ENCODE data around the gene APBA2. TPM values are rescaled to one million over a fixed set of nuclear protein-coding genes. Genes with fewer than 3 reads are reported as not detected.

The APBA2 gene
- total RNA-seq, 4 donors from 2014 or later = 3.3 to 5.4 (median 4.5) TPM

GRCh38 chr15:29046977-29047376, 161.2 kb downstream of the APBA2 start:
- Histone ChIP-seq H3K36me3 (no peaks in the 10 kb centered on the region), H3K4me3 (no peak overlapping the region), H3K4me1 (peaks cover 0 to 5% (median 0%) of the 10 kb centered on the region in 4 donors), H3K27ac (no peak overlapping the region), H3K9me3 (no peaks in the 10 kb centered on the region), H3K27me3 (no peaks in the 10 kb centered on the region)
- no peak for DNase-seq (ENCODE audit: low spot score in 2 of 2)
- TF ChIP-seq CTCF (IDR thresholded peaks at IDR 0.05) (no peak), EP300 (IDR thresholded peaks at IDR 0.05) (no peak), POLR2A (IDR thresholded peaks at IDR 0.05) (no peak)
- WGBS, 2 donors = 50 to 60% methylated on average over 5 of the region's 5 CpGs

- no peak for DNase-seq (ENCODE audit: low spot score in 2 of 2)
- Histone ChIP-seq H3K4me3 (no peak overlapping the region), H3K9me3 (no peaks in the 10 kb centered on the region), H3K27me3 (no peaks in the 10 kb centered on the region), H3K4me1 (peaks cover 0 to 5% (median 0%) of the 10 kb centered on the region in 4 donors), H3K27ac (no peak overlapping the region), H3K36me3 (no peaks in the 10 kb centered on the region)
- TF ChIP-seq CTCF (IDR thresholded peaks at IDR 0.05) (no peak), POLR2A (IDR thresholded peaks at IDR 0.05) (no peak), EP300 (IDR thresholded peaks at IDR 0.05) (no peak)
- 93 to 96% methylated on average over 9 of the region's 9 CpGs for WGBS, 2 donors
Observed at GRCh38 chr15:29048011-29048410, 162.2 kb downstream of the APBA2 start.

- Histone ChIP-seq H3K4me1 (no peaks in the 10 kb centered on the region), H3K4me3 (no peak overlapping the region), H3K27me3 (no peaks in the 10 kb centered on the region), H3K9me3 (no peaks in the 10 kb centered on the region), H3K27ac (no peak overlapping the region), H3K36me3 (no peaks in the 10 kb centered on the region)
- no peak for TF ChIP-seq EP300 (IDR thresholded peaks at IDR 0.05)
- no peak for TF ChIP-seq CTCF (IDR thresholded peaks at IDR 0.05)
- no peak for TF ChIP-seq POLR2A (IDR thresholded peaks at IDR 0.05)
- DNase-seq (ENCODE audit: low spot score in 2 of 2) = no peak
- 57 to 60% methylated on average over 6 of the region's 6 CpGs for WGBS, 2 donors
Observed at GRCh38 chr15:29050870-29051269, 165.1 kb downstream of the APBA2 start.

GRCh38 chr15:29051422-29051821, 165.6 kb downstream of the APBA2 start:
- 81% methylated on average over 6 of the region's 6 CpGs for WGBS, 2 donors
- Histone ChIP-seq H3K36me3 (no peaks in the 10 kb centered on the region), H3K27me3 (no peaks in the 10 kb centered on the region), H3K27ac (no peak overlapping the region), H3K4me3 (no peak overlapping the region), H3K4me1 (no peaks in the 10 kb centered on the region), H3K9me3 (no peaks in the 10 kb centered on the region)
- DNase-seq (ENCODE audit: low spot score in 2 of 2) = no peak
- TF ChIP-seq POLR2A (IDR thresholded peaks at IDR 0.05) = no peak
- no peak for TF ChIP-seq CTCF (IDR thresholded peaks at IDR 0.05)
- TF ChIP-seq EP300 (IDR thresholded peaks at IDR 0.05) = no peak

- Histone ChIP-seq H3K9me3 (no peaks in the 10 kb centered on the region), H3K36me3 (no peaks in the 10 kb centered on the region), H3K27ac (no peak overlapping the region), H3K4me1 (no peaks in the 10 kb centered on the region), H3K4me3 (no peak overlapping the region), H3K27me3 (no peaks in the 10 kb centered on the region)
- no peak for TF ChIP-seq CTCF (IDR thresholded peaks at IDR 0.05)
- no peak for TF ChIP-seq EP300 (IDR thresholded peaks at IDR 0.05)
- no peak for TF ChIP-seq POLR2A (IDR thresholded peaks at IDR 0.05)
- 90 to 95% methylated on average over 8 of the region's 8 CpGs for WGBS, 2 donors
- no peak for DNase-seq (ENCODE audit: low spot score in 2 of 2)
Observed at GRCh38 chr15:29053006-29053405, 167.2 kb downstream of the APBA2 start.

All from tibial nerve (tissue), 4 donors.